ENCODE results near the gene CSTF1.
A peak's percentile ranks its signal among the peaks of the same experiment; 100 is the strongest.

The CSTF1 gene

GRCh38 chr20:56430461-56430860 lies 38.0 kb downstream of the CSTF1 start:
- H3K27ac ChIP-seq, result no peak overlapping the region
- no peak for DNase-seq
- TF ChIP-seq CTCF (IDR thresholded peaks at IDR 0.05; ENCODE audit: low read depth, low read length, missing control alignments), result no peak
- in situ Hi-C loops (cut with HindIII; ENCODE audit: low pct_ligation_motif_present, low sequenced_read_pairs), result no loop called here
- no peaks in the 10 kb centered on the region for H3K27me3 ChIP-seq (replicated peaks)
- H3K4me3 ChIP-seq (ENCODE audit: low read depth, low read length), result no peak overlapping the region
- H3K36me3 ChIP-seq (replicated peaks), result no peaks in the 10 kb centered on the region

GRCh38 chr20:56430957-56431356 lies 38.5 kb downstream of the CSTF1 start:
- Histone ChIP-seq H3K4me3 (ENCODE audit: low read depth, low read length) (no peak overlapping the region), H3K27me3 (replicated peaks) (no peaks in the 10 kb centered on the region), H3K36me3 (replicated peaks) (no peaks in the 10 kb centered on the region), H3K27ac (no peak overlapping the region)
- TF ChIP-seq CTCF (IDR thresholded peaks at IDR 0.05; ENCODE audit: low read depth, low read length, missing control alignments), result no peak
- in situ Hi-C loops (cut with HindIII; ENCODE audit: low pct_ligation_motif_present, low sequenced_read_pairs), result no loop called here
- no peak for DNase-seq

- no peaks in the 10 kb centered on the region for H3K27me3 ChIP-seq (replicated peaks)
- no peak for TF ChIP-seq CTCF (IDR thresholded peaks at IDR 0.05; ENCODE audit: low read depth, low read length, missing control alignments)
- H3K27ac ChIP-seq, result no peak overlapping the region
- in situ Hi-C loops (cut with HindIII; ENCODE audit: low pct_ligation_motif_present, low sequenced_read_pairs), result no loop called here
- no peaks in the 10 kb centered on the region for H3K36me3 ChIP-seq (replicated peaks)
- no peak overlapping the region for H3K4me3 ChIP-seq (ENCODE audit: low read depth, low read length)
- no peak for DNase-seq
These were observed 39.0 kb downstream of the CSTF1 start for GRCh38 chr20:56431471-56431870.

- TF ChIP-seq CTCF (IDR thresholded peaks at IDR 0.05; ENCODE audit: low read depth, low read length, missing control alignments), result no peak
- no peaks in the 10 kb centered on the region for H3K36me3 ChIP-seq (replicated peaks)
- DNase-seq, result peak; percentile 37
- in situ Hi-C loops (cut with HindIII; ENCODE audit: low pct_ligation_motif_present, low sequenced_read_pairs), result no loop called here
- H3K27me3 ChIP-seq (replicated peaks), result no peaks in the 10 kb centered on the region
- H3K27ac ChIP-seq, result peak overlapping the region; percentile 73
- no peak overlapping the region for H3K4me3 ChIP-seq (ENCODE audit: low read depth, low read length)
These were observed 40.9 kb downstream of the CSTF1 start for GRCh38 chr20:56433221-56433879.

GRCh38 chr20:56433880-56434255 lies 41.4 kb downstream of the CSTF1 start:
- no peak overlapping the region for H3K4me3 ChIP-seq (ENCODE audit: low read depth, low read length)
- TF ChIP-seq CTCF (IDR thresholded peaks at IDR 0.05; ENCODE audit: low read depth, low read length, missing control alignments), result no peak
- H3K27ac ChIP-seq, result peak overlapping the region; percentile 73
- H3K36me3 ChIP-seq (replicated peaks), result no peaks in the 10 kb centered on the region
- H3K27me3 ChIP-seq (replicated peaks), result no peaks in the 10 kb centered on the region
- in situ Hi-C loops (cut with HindIII; ENCODE audit: low pct_ligation_motif_present, low sequenced_read_pairs), result no loop called here
- DNase-seq, result peak; percentile 77
